Activated CD4-positive, alpha-beta memory T cell treated with anti-CD3 and anti-CD28 coated beads for 36 hours (primary cell): ENCODE results near the gene LPAR4. TPM values are rescaled to one million over a fixed set of nuclear protein-coding genes. Genes with fewer than 3 reads are reported as not detected.

Experiments used
- CTCF ChIA-PET: fragments of 350-600 bp; sonication (Branson Sonifier 250); formaldehyde crosslinking; loops from one replicate; lab custom pipeline; 2021; ENCODE audit warnings: antibody characterized with exemption, inconsistent platforms; lab: Charles Lee
- POLR2A ChIA-PET: fragments of 350-600 bp; sonication (Branson Sonifier 250); formaldehyde crosslinking; loops from one replicate; lab custom pipeline; 2021; ENCODE audit warnings: antibody characterized with exemption; lab: Charles Lee
- DNase-seq: peaks from one replicate; pipeline ENCODE4 v3.0.0-alpha.2; 2020
- H3K27ac Mint-ChIP-seq: one replicate; pipeline ENCODE4 v1.8.0; 2021; ENCODE audit warnings: mixed read lengths
- H3K27me3 Mint-ChIP-seq: one replicate; pipeline ENCODE4 v1.8.0; 2021; ENCODE audit warnings: mixed read lengths
- H3K36me3 Mint-ChIP-seq: one replicate; pipeline ENCODE4 v1.8.0; 2021; ENCODE audit warnings: mixed read lengths
- H3K4me1 Mint-ChIP-seq: one replicate; pipeline ENCODE4 v1.8.0; 2021; ENCODE audit warnings: low read depth, mixed read lengths
- H3K4me3 Mint-ChIP-seq: one replicate; pipeline ENCODE4 v1.8.0; 2021; ENCODE audit warnings: mild to moderate bottlenecking, mixed read lengths
- H3K9me3 Mint-ChIP-seq: one replicate; pipeline ENCODE4 v1.8.0; 2021; ENCODE audit warnings: mixed read lengths
- intact Hi-C: fragments of 100-400 bp; cut with micrococcal nuclease; formaldehyde crosslinking; loops from one replicate; pipeline ENCODE4 v1.15.1; 2023
- total RNA-seq, 2 experiments: library from RNA; stranded (reverse); gene quantifications; one replicate each; pipeline ENCODE4 v1.2.3, GENCODE V29; 2021

Gene LPAR4
- total RNA-seq: not detected

DNA sequence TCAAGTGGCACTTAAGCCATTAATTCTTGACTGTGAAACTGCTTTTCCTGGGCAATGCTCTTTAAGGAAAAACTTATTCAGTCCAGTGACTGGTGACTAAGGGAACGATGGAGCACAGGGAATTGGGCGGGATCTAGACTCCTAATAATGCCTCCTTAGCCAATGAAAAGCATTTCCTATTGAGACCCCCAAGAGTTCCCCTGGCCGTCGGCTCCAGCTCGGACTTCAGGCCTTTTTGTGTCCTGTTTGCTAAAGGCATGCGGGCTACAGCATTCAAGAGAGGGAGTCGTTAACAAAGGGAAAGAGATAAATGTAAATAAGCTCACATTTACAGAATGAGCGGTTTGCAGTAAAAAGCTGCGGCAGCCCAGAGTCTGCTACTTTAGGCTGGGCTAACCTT is at the start of gene LPAR4:
LPAR4 (plus strand) TSS at position 232 of the 400 bp plus-strand sequence. CDS start 7,150 bp downstream, outside the sequence.
- DNase-seq: no peak
- H3K27ac Mint-ChIP-seq: no peak within 1 kb of the TSS
- POLR2A ChIA-PET: no interaction called here
- no peak within 1 kb of the TSS for H3K4me3 Mint-ChIP-seq
- H3K9me3 Mint-ChIP-seq: no peaks in the 10 kb centered on the region
- intact Hi-C loops: no loop called here
- H3K27me3 Mint-ChIP-seq: no peaks in the 10 kb centered on the region
- no peaks in the 10 kb centered on the region for H3K36me3 Mint-ChIP-seq
- CTCF ChIA-PET: no interaction called here
- H3K4me1 Mint-ChIP-seq: no peaks in the 10 kb centered on the region

- intact Hi-C loops: loop anchor here (10.0 kb wide), 1 partner anchor 151 kb away; no protein-coding TSS in a partner anchor
- Mint-ChIP-seq H3K4me3 (no peak overlapping the region), H3K27me3 (no peaks in the 10 kb centered on the region), H3K27ac (no peak overlapping the region), H3K36me3 (no peaks in the 10 kb centered on the region), H3K9me3 (no peaks in the 10 kb centered on the region), H3K4me1 (no peaks in the 10 kb centered on the region)
- DNase-seq: no peak
- CTCF ChIA-PET: interaction anchor here (1.1 kb wide), 1 partner anchor 110 kb away, joined by 3 read pairs; no protein-coding TSS in a partner anchor
- POLR2A ChIA-PET: no interaction called here
These were observed 41.4 kb upstream of the LPAR4 start for GRCh38 chrX:78706071-78706470.

- no peaks in the 10 kb centered on the region for H3K9me3 Mint-ChIP-seq
- no peaks in the 10 kb centered on the region for H3K27me3 Mint-ChIP-seq
- no peaks in the 10 kb centered on the region for H3K4me1 Mint-ChIP-seq
- H3K27ac Mint-ChIP-seq: no peak overlapping the region
- ChIA-PET POLR2A (no interaction called here), CTCF (no interaction called here)
- no peak for DNase-seq
- no peaks in the 10 kb centered on the region for H3K36me3 Mint-ChIP-seq
- no peak overlapping the region for H3K4me3 Mint-ChIP-seq
- intact Hi-C loops: loop anchor here (10.0 kb wide), 1 partner anchor 153 kb away; no protein-coding TSS in a partner anchor
These were observed 39.3 kb upstream of the LPAR4 start for GRCh38 chrX:78708262-78708661.

DNA sequence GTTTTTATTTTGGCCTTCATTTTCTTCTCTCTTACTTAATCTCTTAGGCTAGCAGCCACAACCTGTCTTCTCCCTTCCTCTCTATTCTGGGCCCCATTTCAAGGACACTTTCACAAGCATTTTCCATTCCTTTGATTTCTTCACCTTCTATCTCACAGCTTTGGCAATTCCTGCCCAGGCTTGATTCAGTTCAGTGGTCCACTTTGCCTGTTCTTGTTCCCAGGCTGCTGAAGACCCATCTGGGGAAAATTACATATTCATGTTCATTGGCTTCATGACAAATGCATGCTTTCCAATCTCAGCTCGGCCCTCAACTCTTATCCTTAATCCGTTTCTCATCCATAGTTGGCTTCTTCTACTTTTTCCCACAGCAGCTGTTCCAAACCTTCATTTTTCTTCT is 38.7 kb upstream of the LPAR4 start:
- intact Hi-C loops: loop anchor here (10.0 kb wide), 1 partner anchor 154 kb away; no protein-coding TSS in a partner anchor

DNA sequence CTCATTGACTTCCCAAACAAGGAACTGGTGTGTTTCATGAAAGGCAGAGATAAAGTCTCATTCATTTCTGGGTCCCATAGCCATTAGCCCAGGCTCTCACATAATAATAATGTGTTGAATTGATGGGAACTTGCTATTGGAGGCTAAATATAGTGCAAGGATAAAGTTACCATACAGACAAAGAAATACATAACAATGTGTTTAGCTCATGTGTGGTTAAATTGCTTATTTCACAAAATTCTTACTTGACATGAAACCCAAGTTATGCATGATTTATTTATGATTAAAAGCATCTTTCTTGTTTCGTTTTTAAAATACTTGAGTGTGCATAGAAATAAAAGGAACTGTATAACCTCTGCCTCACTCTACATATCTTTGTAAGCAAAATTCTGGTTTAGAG is 37.3 kb upstream of the LPAR4 start:
- Mint-ChIP-seq H3K9me3 (no peaks in the 10 kb centered on the region), H3K36me3 (no peaks in the 10 kb centered on the region), H3K27ac (no peak overlapping the region), H3K27me3 (no peaks in the 10 kb centered on the region), H3K4me3 (no peak overlapping the region), H3K4me1 (no peaks in the 10 kb centered on the region)
- ChIA-PET CTCF (interaction anchor here (0.7 kb wide), 1 partner anchor 15 kb away, joined by 3 read pairs; no protein-coding TSS in a partner anchor), POLR2A (no interaction called here)
- intact Hi-C loops: no loop called here
- DNase-seq: no peak

More for the DNA sequence above, 38.7 kb upstream of the LPAR4 start:
- Mint-ChIP-seq H3K27me3 (no peaks in the 10 kb centered on the region), H3K36me3 (no peaks in the 10 kb centered on the region), H3K27ac (no peak overlapping the region), H3K4me1 (no peaks in the 10 kb centered on the region), H3K9me3 (no peaks in the 10 kb centered on the region), H3K4me3 (no peak overlapping the region)
- ChIA-PET POLR2A (no interaction called here), CTCF (no interaction called here)
- DNase-seq: no peak

DNA sequence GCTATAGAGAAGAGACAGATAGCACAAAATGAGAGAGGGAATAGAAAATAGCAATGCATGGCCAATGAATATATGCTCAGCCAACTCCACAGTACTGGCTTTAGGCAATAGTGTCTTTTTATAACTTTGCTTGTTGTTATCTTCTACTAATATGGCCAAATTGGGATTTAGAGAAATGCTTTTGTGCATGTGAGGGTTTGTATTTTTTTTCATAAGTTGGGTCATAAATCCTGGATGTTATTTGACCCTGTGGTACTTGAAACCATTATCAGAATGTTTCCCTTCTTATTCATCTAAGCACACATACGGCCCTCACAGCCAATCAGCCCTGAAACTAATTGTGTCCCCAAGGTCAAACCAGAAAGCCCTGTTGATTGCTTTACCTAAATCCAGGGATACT is 35.2 kb upstream of the LPAR4 start:
- intact Hi-C loops: no loop called here
- no peaks in the 10 kb centered on the region for H3K4me1 Mint-ChIP-seq
- DNase-seq: no peak
- ChIA-PET CTCF (interaction anchor here (1.6 kb wide), 1 partner anchor 369 kb away, joined by 5 read pairs; no protein-coding TSS in a partner anchor), POLR2A (no interaction called here)
- H3K27ac Mint-ChIP-seq: no peak overlapping the region
- H3K4me3 Mint-ChIP-seq: no peak overlapping the region
- peaks cover 4% of the 10 kb centered on the region for H3K9me3 Mint-ChIP-seq
- H3K36me3 Mint-ChIP-seq: no peaks in the 10 kb centered on the region
- no peaks in the 10 kb centered on the region for H3K27me3 Mint-ChIP-seq

DNA sequence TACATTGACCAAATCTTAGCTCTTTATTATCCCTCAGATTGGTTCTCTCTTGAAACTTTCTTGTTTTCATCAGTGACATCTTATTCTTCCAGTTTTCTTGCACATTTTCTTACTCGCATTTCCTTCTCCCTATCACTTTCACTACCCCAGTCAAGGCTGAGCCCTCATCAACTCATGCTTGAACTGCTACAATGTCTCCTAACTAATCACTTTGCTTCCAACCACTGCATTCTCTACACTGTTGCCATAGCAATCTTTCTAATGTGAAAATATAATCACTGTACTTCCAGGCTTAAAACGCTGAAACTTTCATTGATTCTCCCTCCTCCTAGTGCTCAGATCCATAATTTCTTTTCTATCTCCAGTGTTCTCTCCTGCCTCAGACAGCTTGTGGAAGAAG is 22.2 kb upstream of the LPAR4 start:
- H3K27ac Mint-ChIP-seq: no peak overlapping the region
- no peaks in the 10 kb centered on the region for H3K27me3 Mint-ChIP-seq
- no peaks in the 10 kb centered on the region for H3K36me3 Mint-ChIP-seq
- intact Hi-C loops: no loop called here
- ChIA-PET POLR2A (no interaction called here), CTCF (interaction anchor here (0.6 kb wide), 1 partner anchor 15 kb away, joined by 3 read pairs; no protein-coding TSS in a partner anchor)
- H3K9me3 Mint-ChIP-seq: peaks cover 4% of the 10 kb centered on the region
- no peak overlapping the region for H3K4me3 Mint-ChIP-seq
- DNase-seq: no peak
- no peaks in the 10 kb centered on the region for H3K4me1 Mint-ChIP-seq

DNA sequence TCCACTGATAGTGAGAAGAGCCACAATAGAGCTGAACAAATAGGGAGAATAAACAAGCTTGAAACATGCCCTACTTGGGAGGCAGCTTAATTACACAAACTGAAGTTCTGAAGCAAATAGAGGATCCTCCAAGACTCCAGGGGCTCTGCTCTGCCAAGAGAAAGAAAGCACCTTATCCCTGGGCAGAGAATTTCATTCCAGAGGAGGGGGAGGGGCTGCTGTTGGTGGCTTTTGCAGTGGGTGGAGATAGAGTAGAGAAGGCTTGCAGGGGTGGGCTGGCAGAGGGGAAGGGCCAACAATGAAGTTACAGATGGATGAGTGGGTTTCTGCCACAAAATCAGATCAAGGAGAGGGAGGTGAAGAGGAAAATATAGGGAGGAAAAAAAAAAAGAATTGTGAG is 1.0 kb upstream of the LPAR4 start:
- ChIA-PET CTCF (no interaction called here), POLR2A (no interaction called here)
- Mint-ChIP-seq H3K36me3 (no peaks in the 10 kb centered on the region), H3K4me3 (no peak overlapping the region), H3K4me1 (no peaks in the 10 kb centered on the region), H3K9me3 (no peaks in the 10 kb centered on the region), H3K27ac (no peak overlapping the region), H3K27me3 (no peaks in the 10 kb centered on the region)
- intact Hi-C loops: no loop called here
- DNase-seq: no peak

DNA sequence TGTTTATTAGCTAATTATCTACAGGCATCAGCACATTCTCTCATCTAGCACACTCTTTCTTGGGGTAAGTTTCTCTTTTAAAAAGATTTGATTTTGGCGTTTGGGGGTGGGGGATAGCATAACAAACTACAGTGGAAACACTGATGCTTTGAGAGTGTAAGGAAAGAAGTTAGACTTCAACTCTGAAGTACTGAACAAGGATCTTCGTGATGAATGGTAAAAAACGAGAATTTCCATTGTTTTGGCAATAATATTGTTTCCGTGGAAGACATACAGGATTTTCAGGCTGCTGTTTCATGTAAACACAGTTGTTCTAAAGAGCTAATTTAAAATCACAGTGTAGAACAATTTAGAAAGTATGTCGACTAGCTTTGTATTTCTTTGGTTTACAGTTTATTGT is 451 bp downstream of the LPAR4 start:
- intact Hi-C loops: no loop called here
- CTCF ChIA-PET: no interaction called here
- POLR2A ChIA-PET: no interaction called here
- Mint-ChIP-seq H3K9me3 (no peaks in the 10 kb centered on the region), H3K36me3 (no peaks in the 10 kb centered on the region), H3K27ac (no peak overlapping the region), H3K27me3 (no peaks in the 10 kb centered on the region), H3K4me1 (no peaks in the 10 kb centered on the region), H3K4me3 (no peak overlapping the region)
- DNase-seq: no peak

DNA sequence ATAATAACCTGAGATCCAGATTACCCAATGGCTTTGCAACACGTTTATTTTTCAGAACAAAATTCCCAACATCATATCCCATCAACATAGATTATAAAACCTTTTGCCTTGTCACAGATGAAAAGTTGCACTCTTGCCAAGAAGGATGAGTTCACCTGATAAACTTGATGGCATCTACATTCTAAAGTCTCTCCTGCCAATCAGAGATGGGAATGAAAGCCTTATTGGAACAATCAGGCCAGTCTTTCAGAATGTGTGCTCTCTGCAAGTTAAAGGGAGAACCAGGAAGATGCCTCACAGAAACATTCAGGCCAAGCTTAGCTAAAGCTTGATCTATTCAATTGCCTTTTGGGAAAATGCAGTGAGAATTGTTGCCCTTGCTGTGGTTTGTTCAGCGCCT is 1.3 kb downstream of the LPAR4 start:
- POLR2A ChIA-PET: no interaction called here

DNA sequence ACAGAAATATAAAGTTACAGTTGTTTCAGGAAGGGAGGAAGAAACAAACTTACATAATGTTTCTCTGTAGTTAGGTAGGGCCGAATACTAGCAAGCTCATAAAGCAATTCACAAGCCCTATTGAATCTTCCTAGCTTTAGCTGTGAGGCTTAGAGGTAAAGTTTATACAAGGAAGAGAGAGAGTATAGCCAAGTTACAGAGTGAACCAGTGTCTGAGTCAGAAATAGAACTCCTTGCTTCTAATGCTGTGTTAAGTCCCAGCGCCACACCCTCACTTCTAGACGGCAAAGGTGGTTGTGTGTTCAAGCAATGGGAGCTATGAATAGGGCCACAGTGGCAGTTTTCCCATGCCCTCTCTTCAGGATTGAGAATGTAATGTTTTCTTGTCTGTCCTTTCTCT is 6.1 kb downstream of the LPAR4 start:
- Mint-ChIP-seq H3K9me3 (no peaks in the 10 kb centered on the region), H3K4me1 (no peaks in the 10 kb centered on the region), H3K27ac (no peak overlapping the region), H3K27me3 (no peaks in the 10 kb centered on the region), H3K36me3 (no peaks in the 10 kb centered on the region), H3K4me3 (no peak overlapping the region)
- intact Hi-C loops: no loop called here
- no peak for DNase-seq
- ChIA-PET CTCF (no interaction called here), POLR2A (no interaction called here)

More for the DNA sequence above, 1.3 kb downstream of the LPAR4 start:
- no peak overlapping the region for H3K27ac Mint-ChIP-seq
- H3K36me3 Mint-ChIP-seq: no peaks in the 10 kb centered on the region
- H3K27me3 Mint-ChIP-seq: no peaks in the 10 kb centered on the region
- H3K4me3 Mint-ChIP-seq: no peak overlapping the region
- H3K9me3 Mint-ChIP-seq: no peaks in the 10 kb centered on the region
- no peaks in the 10 kb centered on the region for H3K4me1 Mint-ChIP-seq
- CTCF ChIA-PET: no interaction called here
- intact Hi-C loops: no loop called here
- no peak for DNase-seq

GRCh38 chrX:78754917-78755316 is 7.4 kb downstream of the LPAR4 start:
- Mint-ChIP-seq H3K27ac (no peak overlapping the region), H3K4me1 (no peaks in the 10 kb centered on the region)
- CTCF ChIA-PET: no interaction called here

GRCh38 chrX:78759081-78759480 is 11.6 kb downstream of the LPAR4 start:
- intact Hi-C loops: no loop called here
- H3K4me1 Mint-ChIP-seq: no peaks in the 10 kb centered on the region
- H3K4me3 Mint-ChIP-seq: no peak overlapping the region
- CTCF ChIA-PET: no interaction called here
- no peaks in the 10 kb centered on the region for H3K36me3 Mint-ChIP-seq
- no peaks in the 10 kb centered on the region for H3K9me3 Mint-ChIP-seq
- no peak for DNase-seq
- POLR2A ChIA-PET: no interaction called here
- H3K27ac Mint-ChIP-seq: no peak overlapping the region
- H3K27me3 Mint-ChIP-seq: no peaks in the 10 kb centered on the region

More at GRCh38 chrX:78754917-78755316, 7.4 kb downstream of the LPAR4 start:
- DNase-seq: no peak
- no peaks in the 10 kb centered on the region for H3K9me3 Mint-ChIP-seq
- H3K36me3 Mint-ChIP-seq: no peaks in the 10 kb centered on the region
- intact Hi-C loops: no loop called here
- POLR2A ChIA-PET: no interaction called here
- no peak overlapping the region for H3K4me3 Mint-ChIP-seq
- no peaks in the 10 kb centered on the region for H3K27me3 Mint-ChIP-seq
